G401.6 (cell line): ENCODE data around the gene ZNF575.
"Not testable (repeated sequence)": the region's sequence is repeated elsewhere in the genome, so short reads cannot be mapped to it uniquely, and the experiment has no call there.

Experiments
- FAIRE-seq: peaks from 2 replicates; lab custom pipeline; 2012; peaks lifted over from hg19 to GRCh38; lab: Jason Lieb, UNC

ZNF575 gene

DNA sequence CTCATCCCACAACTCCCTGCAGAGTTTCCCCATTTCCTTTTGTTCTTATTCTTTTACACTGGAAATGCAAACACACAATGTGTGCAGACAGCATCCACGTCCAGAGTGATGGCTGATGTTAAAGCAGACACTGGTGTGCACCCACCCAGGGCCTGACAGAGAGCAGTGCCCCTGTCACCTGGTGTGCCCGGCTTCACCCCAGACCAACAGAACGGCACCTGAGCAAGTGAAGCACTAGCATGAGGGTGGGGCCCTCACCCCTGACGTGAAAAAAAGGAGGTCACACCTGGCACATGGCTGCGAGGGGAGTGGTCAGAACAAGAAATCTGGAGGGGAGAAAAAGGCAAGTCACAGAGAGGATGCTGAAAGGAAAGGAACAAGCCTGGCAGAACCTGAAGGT, 12.3 kb downstream of the ZNF575 start:
- FAIRE-seq: no peak

DNA sequence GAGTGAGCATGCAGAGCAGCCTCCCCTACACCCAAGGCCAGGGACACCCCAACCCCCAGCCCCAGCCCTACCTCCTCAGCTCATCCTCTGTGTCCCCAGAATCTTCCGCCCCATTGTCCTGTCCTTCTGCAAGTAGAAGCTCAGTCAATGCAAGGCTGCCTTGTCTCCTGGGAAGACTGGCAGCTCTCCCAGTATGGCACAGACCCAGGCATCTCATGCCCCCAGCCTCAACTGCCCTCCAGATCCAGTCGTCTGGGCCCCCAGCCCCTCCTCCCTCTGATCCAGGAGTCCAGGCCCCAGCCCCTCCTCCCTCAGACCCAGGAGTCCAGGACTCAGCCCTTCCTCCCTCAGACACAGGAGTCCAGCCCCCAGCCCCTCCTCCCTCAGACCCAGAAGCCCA, 13.0 kb downstream of the ZNF575 start:
- FAIRE-seq: no peak

DNA sequence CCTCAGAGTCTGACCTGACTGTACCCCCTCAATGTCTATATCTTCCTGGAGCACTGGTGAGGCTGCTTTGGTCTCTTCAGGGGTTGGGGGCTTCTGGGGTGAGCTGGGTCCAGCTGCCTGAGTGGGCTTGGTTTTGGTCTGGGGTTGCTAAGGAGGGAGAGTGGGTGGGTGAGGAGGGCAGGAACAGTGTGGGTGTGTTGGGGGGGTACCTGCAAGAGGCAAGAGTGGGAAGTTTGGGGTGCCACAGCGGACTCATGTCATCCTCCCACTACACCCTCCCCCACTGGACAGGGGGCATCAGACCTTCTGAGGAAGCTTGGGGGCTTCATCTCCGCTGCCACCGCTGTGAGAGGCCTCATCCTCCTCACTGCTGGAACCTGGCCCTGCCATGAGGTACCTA, 13.6 kb downstream of the ZNF575 start:
- FAIRE-seq: no peak

DNA sequence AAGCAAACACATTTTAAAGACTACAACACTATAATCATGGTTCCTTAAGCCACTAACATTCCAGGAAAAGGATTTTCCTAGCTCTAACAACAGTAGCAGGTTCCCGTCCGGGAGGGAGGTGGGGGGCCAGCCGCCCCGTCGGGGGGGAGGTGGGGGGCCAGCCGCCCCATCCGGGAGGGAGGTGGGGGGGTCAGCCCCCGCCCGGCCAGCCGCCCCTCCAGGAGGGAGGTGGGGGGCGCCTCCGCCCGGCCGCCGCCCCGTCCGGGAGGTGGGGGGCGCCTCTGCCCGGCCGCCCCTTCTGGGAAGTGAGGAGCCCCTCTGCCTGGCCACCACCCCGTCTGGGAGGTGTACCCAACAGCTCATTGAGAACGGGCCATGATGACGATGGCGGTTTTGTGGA, 14.9 kb downstream of the ZNF575 start:
- not testable (repeated sequence) for FAIRE-seq

GRCh38 chr19:43548706-43549105, 15.7 kb downstream of the ZNF575 start:
- FAIRE-seq: no peak

GRCh38 chr19:43551399-43552197, 18.6 kb downstream of the ZNF575 start:
- no peak for FAIRE-seq

DNA sequence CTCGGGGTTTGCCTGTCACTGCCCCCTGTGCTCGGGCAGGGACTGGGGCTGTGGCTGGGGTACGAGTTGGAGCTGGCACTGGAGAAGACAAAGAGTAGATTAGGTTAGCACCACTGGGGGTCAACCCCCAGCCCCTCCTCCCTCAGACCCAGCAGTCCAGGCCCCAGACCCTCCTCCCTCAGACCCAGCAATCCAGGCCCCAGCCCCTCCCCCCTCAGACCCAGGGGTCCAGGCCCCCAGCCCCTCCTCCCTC, 19.1 kb downstream of the ZNF575 start:
- no peak for FAIRE-seq

DNA sequence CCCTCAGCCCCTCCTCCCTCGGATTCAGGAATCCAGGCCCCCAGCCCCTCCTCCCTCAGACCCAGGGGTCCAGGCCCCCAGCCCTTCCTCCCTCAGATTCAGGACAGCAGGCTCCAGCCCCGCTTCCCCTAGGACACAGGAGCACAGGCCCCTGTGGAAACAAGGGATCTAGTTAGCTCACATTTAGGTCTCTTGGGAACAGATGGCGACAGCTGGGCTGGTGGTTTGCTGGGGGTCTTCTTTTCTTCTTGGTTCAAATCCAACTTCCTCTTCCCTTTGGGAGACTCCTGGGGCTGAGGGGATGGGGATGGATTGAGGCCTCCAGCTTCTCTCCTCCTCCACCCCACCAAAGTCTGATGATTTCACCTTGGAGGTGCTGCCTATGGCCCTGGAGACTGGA, 19.6 kb downstream of the ZNF575 start:
- no peak for FAIRE-seq

- FAIRE-seq: no peak
These were observed 20.7 kb downstream of the ZNF575 start for GRCh38 chr19:43553656-43554055.

- no peak for FAIRE-seq
These were observed 21.4 kb downstream of the ZNF575 start for GRCh38 chr19:43554317-43554895.

GRCh38 chr19:43555185-43555770, 22.3 kb downstream of the ZNF575 start:
- peak; percentile 89 for FAIRE-seq

- no peak for FAIRE-seq
These were observed 27.7 kb downstream of the ZNF575 start for GRCh38 chr19:43560687-43561086.

DNA sequence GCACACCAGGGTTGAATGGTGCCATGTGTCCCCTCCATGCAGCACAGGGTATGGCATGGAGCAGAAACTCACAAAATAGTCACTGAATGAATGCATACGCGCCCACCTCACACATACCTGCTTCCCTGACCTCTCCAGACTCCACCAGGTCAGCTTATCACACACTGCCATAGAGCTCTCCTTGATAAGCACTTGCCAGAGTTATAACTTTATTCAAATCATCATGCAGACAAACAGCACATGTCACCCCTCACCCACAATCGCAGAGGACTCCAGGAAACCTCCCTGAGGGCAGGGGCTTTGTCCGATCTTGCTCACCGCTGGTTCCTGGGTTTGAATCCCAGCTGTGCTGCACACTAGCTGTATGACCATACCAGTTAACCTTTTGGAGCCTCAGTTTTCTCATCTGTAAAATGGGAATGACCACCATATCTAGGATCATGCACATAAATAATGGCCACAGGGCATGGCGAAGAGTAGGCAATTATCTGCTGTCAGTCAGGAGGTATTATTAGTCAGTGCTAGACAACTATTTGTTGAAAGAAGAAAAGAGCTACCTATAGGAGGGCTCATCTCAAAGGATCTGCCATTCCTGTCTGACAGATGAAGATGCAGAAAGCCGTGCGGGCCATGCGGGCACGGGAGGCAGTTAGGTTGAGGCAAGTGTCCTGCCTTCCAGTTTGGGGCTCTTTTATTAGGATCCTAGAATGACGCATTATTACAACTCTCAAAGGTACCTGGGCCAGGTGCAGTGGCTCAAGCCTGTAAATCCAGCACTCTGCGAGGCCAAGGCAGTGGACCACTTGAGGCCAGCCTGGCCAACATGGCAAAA, 28.4 kb downstream of the ZNF575 start:
- no peak for FAIRE-seq

DNA sequence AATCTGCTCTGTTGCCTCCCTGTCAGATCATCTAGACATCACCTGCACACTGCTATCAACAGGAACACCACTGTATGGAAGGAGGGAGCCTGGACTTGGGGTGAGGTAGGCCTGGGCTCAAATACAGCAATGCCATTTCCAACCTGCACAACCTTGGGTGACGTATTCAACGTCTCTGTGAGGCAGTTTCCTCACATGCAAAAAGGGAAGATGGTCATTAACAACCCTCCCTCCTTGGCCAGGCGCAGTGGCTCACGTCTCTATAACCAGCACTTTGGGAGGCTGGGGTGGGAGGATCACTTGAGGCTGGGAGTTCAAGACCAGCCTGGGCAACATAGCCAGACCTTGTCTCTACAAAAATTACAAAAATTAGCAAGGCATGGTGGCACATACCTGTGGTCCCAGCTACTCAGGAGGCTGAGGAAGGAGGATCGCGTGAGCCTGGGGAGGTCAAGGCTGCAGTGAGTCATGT, 29.3 kb downstream of the ZNF575 start:
- FAIRE-seq: no peak

DNA sequence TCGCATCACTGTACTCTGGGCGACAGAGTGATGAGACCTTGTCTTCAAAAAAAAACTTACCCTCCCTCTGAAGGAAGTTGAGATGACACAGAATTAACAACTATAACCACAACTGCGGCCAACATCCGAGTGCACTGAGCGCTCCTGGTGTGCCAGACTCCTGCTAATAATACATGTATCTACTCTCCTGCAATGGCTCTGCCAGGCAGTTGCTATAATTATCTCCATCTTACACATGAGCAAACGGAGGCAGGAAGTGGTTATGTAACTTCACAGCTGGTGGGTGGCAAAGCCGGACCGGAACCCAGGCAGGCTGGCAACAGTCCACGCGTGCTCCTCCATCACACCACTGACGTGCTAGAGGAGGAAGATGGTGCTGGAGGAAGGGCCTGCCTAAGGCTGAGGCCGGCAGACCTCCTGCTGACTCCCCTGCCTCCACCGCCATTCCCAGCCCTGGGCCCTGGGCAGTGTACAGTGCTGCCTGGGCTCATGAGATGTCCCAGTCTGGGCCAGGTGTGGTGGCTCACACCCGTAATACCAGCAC, 29.8 kb downstream of the ZNF575 start:
- no peak for FAIRE-seq

DNA sequence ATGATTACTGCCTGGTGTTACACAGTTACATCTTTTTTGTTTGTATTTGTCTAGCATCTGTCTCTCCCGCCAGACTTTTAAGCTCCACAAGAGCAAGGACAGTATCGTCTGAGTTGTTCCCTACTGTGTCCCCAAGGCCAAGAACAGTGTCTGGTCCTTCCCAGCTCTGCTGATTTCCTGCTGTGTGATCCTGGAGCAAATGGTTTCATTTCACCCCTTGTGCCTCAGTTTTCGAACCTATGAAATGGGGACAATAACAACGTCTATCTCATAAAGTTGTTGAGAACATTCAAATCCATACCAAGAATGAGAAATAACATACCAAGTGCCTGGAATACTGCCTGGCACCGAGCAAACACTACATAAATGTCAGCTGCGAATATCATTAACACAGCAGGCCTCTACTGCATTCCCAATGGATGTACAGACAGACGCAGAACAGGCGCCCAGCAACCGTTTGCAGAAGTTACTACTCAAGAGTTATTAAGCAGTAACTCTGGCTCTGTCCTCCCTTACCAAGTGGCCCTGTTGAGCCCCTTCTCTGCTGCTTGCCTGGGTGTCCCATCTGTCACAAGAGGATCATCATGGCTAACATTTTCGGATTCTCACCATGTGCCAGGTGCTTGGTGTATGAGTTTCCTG, 30.9 kb downstream of the ZNF575 start:
- no peak for FAIRE-seq

DNA sequence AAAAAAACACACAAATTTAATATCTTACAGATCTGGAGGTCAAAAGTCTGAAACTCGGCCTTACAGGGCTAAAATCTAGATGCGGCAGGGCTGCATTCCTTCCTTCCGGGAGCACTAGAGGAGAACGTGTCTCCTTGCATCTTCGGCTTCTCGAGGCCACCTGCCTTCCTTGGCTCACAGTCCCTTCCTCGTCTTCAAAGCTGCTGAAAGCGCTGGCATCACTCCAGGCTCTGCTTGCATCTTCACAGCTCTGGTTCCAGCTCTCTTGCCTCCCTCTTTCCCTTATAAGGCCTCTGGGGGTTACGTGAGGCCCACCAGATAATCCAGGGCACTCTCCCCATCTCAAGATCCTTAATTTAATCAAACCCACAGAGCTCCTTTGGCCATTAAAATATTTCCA, 31.8 kb downstream of the ZNF575 start:
- FAIRE-seq: no peak

DNA sequence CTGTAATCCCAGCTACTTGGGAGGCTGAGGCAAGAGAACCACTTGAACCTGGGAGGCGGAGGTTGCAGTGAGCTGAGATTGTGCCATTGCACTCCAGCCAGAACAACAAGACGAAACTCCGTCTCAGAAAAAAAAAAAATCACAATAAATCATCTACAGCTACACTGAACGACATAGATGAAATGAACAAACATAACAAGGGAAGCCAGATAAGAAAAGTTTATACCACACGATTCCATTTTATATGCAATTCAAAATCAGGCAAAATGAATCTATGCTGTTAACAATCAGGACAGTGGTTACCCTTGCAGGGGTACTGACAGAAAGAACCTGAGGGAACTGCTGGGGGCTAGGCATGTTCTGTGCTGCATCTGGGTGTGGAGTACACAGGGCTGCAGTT, 36.7 kb downstream of the ZNF575 start:
- FAIRE-seq: no peak

- no peak for FAIRE-seq
These were observed 37.3 kb downstream of the ZNF575 start for GRCh38 chr19:43570174-43570791.

- FAIRE-seq: no peak
These were observed 39.2 kb downstream of the ZNF575 start for GRCh38 chr19:43572171-43572588.

DNA sequence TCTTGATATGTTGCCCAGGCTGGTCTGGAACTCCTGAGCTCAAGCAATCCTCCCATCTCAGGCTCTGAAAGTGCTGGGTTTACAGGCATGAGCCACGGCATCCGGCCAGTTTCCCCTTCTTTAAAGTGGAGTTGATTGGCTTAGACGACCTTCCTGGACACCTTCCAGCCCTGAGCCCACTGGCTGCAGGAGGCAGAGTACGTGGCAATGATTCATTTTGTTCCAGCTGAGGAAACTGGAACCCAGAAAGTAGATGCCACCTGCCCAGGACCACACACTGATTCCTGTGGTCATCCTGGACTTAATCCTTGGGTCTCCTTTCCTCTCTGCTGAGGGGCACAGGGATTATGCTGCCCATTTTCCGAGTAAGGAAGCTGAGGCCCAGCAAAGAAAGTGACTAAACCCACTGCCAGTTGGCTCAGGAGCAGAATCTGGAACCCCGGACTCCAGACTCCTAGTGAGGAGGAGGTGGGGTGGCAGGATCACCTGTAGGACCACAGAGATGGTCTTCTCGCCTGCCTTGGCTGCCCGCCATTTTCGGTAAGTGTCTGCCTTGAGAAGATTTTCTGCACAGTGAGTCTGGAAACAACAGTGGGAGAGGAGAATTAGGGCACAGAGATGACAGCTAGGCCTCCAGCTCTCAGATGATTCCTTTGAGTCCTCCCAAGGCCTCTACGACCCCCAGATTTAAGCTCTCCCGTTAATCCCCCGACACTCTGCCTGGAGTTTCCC, 41.6 kb downstream of the ZNF575 start:
- no peak for FAIRE-seq
